MM.1S (cell line): ENCODE data around the gene RHBDL1.

Experiments used
- DNase-seq: peaks from one replicate; pipeline ENCODE4 v3.0.0-alpha.2; 2015
- H2AFZ ChIP-seq: fragments of 300-600 bp; sonication (generic); 2 replicates; pipeline ENCODE4 v1.6.0; 2016; ENCODE audit warnings: antibody characterized with exemption, low read length
- H3F3A ChIP-seq: fragments of 300-600 bp; sonication (generic); 2 replicates; pipeline ENCODE4 v1.6.1; 2016; ENCODE audit warnings: mild to moderate bottlenecking, antibody characterized with exemption, low read length, moderate library complexity, mixed read lengths; ENCODE audit not compliant: insufficient read depth
- H3K27ac ChIP-seq: fragments of 300-600 bp; sonication (generic); 2 replicates; pipeline ENCODE4 v1.5.1; 2016; ENCODE audit warnings: mild to moderate bottlenecking, low read length
- H3K27me3 ChIP-seq: fragments of 300-600 bp; sonication (generic); replicated peaks from 2 replicates; pipeline ENCODE4 v1.6.0; 2016; ENCODE audit warnings: low read length; ENCODE audit not compliant: insufficient read depth
- H3K36me3 ChIP-seq: fragments of 300-600 bp; sonication (generic); replicated peaks from 2 replicates; pipeline ENCODE4 v1.6.1; 2016; ENCODE audit warnings: mild to moderate bottlenecking, low read length, mixed read lengths; ENCODE audit not compliant: insufficient read depth
- H3K4me1 ChIP-seq: fragments of 300-600 bp; sonication (generic); 2 replicates; pipeline ENCODE4 v1.6.1; 2016; ENCODE audit warnings: low read length, mixed read lengths
- H3K4me2 ChIP-seq: fragments of 300-600 bp; sonication (generic); 2 replicates; pipeline ENCODE4 v1.6.0; 2016; ENCODE audit warnings: low read depth, low read length
- H3K4me3 ChIP-seq: fragments of 300-600 bp; sonication (generic); 2 replicates; pipeline ENCODE4 v1.5.1; 2016; ENCODE audit warnings: low read length, mixed read lengths
- H3K79me2 ChIP-seq: fragments of 300-600 bp; sonication (generic); 2 replicates; pipeline ENCODE4 v1.6.1; 2016; ENCODE audit warnings: mixed run types, low read length, mixed read lengths
- H3K9ac ChIP-seq: fragments of 300-600 bp; sonication (generic); 2 replicates; pipeline ENCODE4 v1.6.1; 2016; ENCODE audit warnings: low read length, mixed read lengths
- H3K9me2 ChIP-seq: fragments of 300-600 bp; sonication (generic); replicated peaks from 2 replicates; pipeline ENCODE4 v1.6.1; 2016; ENCODE audit warnings: mild to moderate bottlenecking, low read length, mixed read lengths; ENCODE audit not compliant: insufficient read depth
- H3K9me3 ChIP-seq: fragments of 300-600 bp; sonication (generic); replicated peaks from 2 replicates; pipeline ENCODE4 v1.6.1; 2016; ENCODE audit warnings: mild to moderate bottlenecking, low read length, mixed read lengths; ENCODE audit not compliant: insufficient read depth
- H4K20me1 ChIP-seq: fragments of 300-600 bp; sonication (generic); 2 replicates; pipeline ENCODE4 v1.6.1; 2016; ENCODE audit warnings: mild to moderate bottlenecking, low read length, moderate library complexity, mixed read lengths; ENCODE audit not compliant: insufficient read depth
- EZH2 ChIP-seq: fragments of 300-600 bp; sonication (generic); optimal IDR thresholded peaks from 2 replicates; pipeline ENCODE3; 2017; ENCODE audit warnings: low read depth, mild to moderate bottlenecking, antibody characterized with exemption, low read length, mixed read lengths
- EZH2phosphoT487 ChIP-seq: fragments of 300-600 bp; sonication (generic); IDR thresholded peaks from 2 replicates; pipeline ENCODE4 v1.6.1; 2018; ENCODE audit warnings: antibody characterized with exemption, low read length
- TF ChIP-seq, protein P1 (sequence below): fragments of 300-600 bp; sonication (generic); IDR thresholded peaks from 2 replicates; pipeline ENCODE4 v1.5.1; 2016; ENCODE audit warnings: antibody characterized with exemption, low read length, mixed read lengths

Gene RHBDL1

DNA sequence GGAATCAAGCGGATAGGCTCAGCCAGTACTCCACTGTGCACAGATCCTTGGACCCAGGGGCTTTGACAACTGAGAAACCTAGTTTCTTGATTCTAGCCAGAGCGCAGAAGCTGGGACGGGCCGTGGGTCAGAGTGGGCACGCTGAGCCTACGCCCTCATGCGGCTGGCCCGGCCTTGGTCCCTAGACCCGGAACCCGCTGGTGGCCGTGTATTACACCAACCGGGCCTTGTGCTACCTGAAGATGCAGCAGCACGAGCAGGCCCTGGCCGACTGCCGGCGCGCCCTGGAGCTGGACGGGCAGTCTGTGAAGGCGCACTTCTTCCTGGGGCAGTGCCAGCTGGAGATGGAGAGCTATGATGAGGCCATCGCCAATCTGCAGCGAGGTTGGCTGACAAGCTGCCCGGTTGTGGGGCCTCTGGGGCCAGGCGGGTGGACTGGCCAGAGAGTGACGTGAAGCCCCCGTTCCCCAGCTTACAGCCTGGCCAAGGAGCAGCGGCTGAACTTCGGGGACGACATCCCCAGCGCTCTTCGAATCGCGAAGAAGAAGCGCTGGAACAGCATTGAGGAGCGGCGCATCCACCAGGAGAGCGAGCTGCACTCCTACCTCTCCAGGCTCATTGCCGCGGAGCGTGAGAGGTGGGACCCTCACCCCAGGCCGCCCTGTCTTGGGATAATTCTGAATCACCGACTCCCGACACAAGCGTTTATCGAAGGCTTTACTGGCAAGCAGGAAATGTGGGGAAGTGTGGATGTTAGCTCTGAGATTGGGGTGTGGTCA is 5.7 kb downstream of the RHBDL1 start:
- Histone ChIP-seq H3K36me3 (no peaks in the 10 kb centered on the region), H3K9me2 (no peaks in the 10 kb centered on the region), H3K4me1 (peaks cover 8% of the 10 kb centered on the region; the same call in 1 of the 2 replicates), H3K27me3 (no peaks in the 10 kb centered on the region), H4K20me1 (no peaks in the 10 kb centered on the region), H2AFZ (no peak overlapping the region), H3K79me2 (peaks cover 32% of the 10 kb centered on the region), H3K4me3 (peak overlapping the region; percentile 84), H3F3A (0 out of 2 replicates have a peak, but pooled peaks cover 4% of the 10 kb centered on the region), H3K9me3 (no peaks in the 10 kb centered on the region), H3K9ac (peak overlapping the region; percentile 69), H3K4me2 (peak overlapping the region; percentile 93), H3K27ac (no peak overlapping the region)
- DNase-seq, result peak; percentile 33
- no peak for TF ChIP-seq EZH2phosphoT487
- no peak for TF ChIP-seq EZH2
- TF ChIP-seq, protein P1, sequence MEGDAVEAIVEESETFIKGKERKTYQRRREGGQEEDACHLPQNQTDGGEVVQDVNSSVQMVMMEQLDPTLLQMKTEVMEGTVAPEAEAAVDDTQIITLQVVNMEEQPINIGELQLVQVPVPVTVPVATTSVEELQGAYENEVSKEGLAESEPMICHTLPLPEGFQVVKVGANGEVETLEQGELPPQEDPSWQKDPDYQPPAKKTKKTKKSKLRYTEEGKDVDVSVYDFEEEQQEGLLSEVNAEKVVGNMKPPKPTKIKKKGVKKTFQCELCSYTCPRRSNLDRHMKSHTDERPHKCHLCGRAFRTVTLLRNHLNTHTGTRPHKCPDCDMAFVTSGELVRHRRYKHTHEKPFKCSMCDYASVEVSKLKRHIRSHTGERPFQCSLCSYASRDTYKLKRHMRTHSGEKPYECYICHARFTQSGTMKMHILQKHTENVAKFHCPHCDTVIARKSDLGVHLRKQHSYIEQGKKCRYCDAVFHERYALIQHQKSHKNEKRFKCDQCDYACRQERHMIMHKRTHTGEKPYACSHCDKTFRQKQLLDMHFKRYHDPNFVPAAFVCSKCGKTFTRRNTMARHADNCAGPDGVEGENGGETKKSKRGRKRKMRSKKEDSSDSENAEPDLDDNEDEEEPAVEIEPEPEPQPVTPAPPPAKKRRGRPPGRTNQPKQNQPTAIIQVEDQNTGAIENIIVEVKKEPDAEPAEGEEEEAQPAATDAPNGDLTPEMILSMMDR, result peak; percentile 10; the same call in 1 of the 2 replicates

DNA sequence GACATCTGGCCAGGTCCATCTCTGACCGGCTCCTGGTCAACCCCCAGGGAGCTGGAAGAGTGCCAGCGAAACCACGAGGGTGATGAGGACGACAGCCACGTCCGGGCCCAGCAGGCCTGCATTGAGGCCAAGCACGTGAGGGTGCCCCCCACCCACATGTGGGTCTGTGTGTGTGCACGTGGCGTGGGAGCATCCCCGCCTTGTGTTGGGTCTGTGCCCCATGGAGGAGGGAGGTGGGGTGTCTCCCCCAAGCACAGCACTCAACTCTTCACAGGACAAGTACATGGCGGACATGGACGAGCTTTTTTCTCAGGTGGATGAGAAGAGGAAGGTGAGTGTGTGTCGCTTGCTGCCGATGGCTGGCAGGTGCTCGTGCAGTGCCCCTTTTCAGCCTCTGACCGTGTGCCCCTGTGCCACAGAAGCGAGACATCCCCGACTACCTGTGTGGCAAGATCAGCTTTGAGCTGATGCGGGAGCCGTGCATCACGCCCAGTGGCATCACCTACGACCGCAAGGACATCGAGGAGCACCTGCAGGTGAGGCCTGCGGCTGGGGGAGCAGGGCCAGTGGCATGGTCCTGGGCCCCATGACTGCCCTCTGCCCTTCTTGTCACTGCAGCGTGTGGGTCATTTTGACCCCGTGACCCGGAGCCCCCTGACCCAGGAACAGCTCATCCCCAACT is 6.4 kb downstream of the RHBDL1 start:
- peaks cover 8% of the 10 kb centered on the region; the same call in 1 of the 2 replicates for H3K4me1 ChIP-seq
- no peak overlapping the region for H3K27ac ChIP-seq
- peak overlapping the region; percentile 84; the same call in 1 of the 2 replicates for H3K4me3 ChIP-seq
- H3K36me3 ChIP-seq, result no peaks in the 10 kb centered on the region
- no peak overlapping the region for H3K9ac ChIP-seq
- peak overlapping the region; percentile 93 for H3K4me2 ChIP-seq
- H3K27me3 ChIP-seq, result no peaks in the 10 kb centered on the region
- H3K9me2 ChIP-seq, result no peaks in the 10 kb centered on the region
- peaks cover 32% of the 10 kb centered on the region for H3K79me2 ChIP-seq
- H3F3A ChIP-seq, result 0 out of 2 replicates have a peak, but pooled peaks cover 4% of the 10 kb centered on the region
- H4K20me1 ChIP-seq, result no peaks in the 10 kb centered on the region
- H3K9me3 ChIP-seq, result no peaks in the 10 kb centered on the region
- TF ChIP-seq EZH2phosphoT487 (no peak), EZH2 (no peak)
- TF ChIP-seq, protein P1, result no peak
- no peak overlapping the region for H2AFZ ChIP-seq
- DNase-seq, result no peak

DNA sequence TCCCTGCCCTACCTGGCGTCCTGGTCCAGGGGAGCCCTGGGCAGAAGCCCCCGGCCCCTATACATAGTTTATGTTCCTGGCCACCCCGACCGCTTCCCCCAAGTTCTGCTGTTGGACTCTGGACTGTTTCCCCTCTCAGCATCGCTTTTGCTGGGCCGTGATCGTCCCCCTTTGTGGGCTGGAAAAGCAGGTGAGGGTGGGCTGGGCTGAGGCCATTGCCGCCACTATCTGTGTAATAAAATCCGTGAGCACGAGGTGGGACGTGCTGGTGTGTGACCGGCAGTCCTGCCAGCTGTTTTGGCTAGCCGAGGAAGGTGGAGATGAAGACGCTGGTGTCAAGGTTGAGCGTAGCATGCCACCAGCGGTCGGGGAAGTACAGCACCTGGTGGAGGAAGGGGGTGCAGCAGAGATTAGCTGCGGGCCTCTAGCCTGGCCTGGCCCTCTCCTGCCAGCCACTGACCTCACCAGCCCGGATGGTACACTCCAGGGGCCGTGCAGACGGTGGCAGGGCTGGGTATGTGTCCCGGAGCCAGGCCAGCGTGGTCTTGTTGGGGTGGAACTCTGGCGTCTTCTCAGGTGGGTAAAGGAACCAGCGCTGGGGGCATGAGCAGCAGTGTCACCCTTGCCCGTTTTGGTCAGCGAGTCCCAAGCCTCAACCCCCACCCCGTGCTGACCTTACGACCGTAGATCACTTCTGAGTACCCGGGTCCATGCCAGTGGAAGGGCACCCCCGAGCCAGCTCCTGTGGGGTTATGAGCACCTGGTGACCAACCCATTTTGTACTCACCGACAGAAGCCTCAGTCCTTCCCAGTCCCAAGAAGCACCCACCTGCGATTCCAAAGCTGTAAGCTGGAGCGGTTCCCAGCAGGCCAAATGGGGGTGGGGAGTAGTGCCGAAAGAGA is 7.3 kb downstream of the RHBDL1 start:
- Histone ChIP-seq H3K36me3 (no peaks in the 10 kb centered on the region), H4K20me1 (no peaks in the 10 kb centered on the region), H3F3A (0 out of 2 replicates have a peak, but pooled peaks cover 4% of the 10 kb centered on the region), H3K9me3 (no peaks in the 10 kb centered on the region), H3K79me2 (peaks cover 32% of the 10 kb centered on the region), H3K4me1 (peaks cover 8% of the 10 kb centered on the region; the same call in 1 of the 2 replicates), H3K4me3 (peak overlapping the region; percentile 61; the same call in 1 of the 2 replicates), H3K4me2 (peak overlapping the region; percentile 70; the same call in 1 of the 2 replicates), H3K27me3 (no peaks in the 10 kb centered on the region), H3K9ac (no peak overlapping the region), H2AFZ (no peak overlapping the region), H3K27ac (no peak overlapping the region), H3K9me2 (no peaks in the 10 kb centered on the region)
- no peak for DNase-seq
- TF ChIP-seq, protein P1, result no peak
- TF ChIP-seq EZH2, result no peak
- TF ChIP-seq EZH2phosphoT487, result no peak
